Keratinocyte (primary cell): ENCODE measurements around the gene N4BP2L1.

Experiments used
- CTCF ChIP-seq, 3 experiments: IDR thresholded peaks in 1 of 3; conservative IDR thresholded peaks in 1 of 3; optimal IDR thresholded peaks in 1 of 3; 2 replicates in 2 of 3; 3 replicates in 1 of 3; pipeline versions ENCODE3 to v1.5.1; 2011; ENCODE audit warnings: low read length in 3 of 3, mild to moderate bottlenecking in 3 of 3, moderate library complexity in 2 of 3, control low read depth in 1 of 3, inconsistent platforms in 1 of 3; ENCODE audit not compliant: insufficient read depth in 2 of 3; ENCODE audit errors: extremely low read depth in 1 of 3
- EZH2 ChIP-seq: IDR thresholded peaks from one replicate; pipeline ENCODE4 v1.6.1; 2012; ENCODE audit warnings: inconsistent platforms, mild to moderate bottlenecking, low read length, moderate library complexity

GRCh38 chr13:32378012-32378411, 49.9 kb downstream of the N4BP2L1 start:
- TF ChIP-seq CTCF (optimal IDR thresholded peaks at IDR 0.05 in 1 of 3, IDR thresholded peaks at IDR 0.05 in 1 of 3, conservative IDR thresholded peaks at IDR 0.05 in 1 of 3; ENCODE audit: extremely low read depth in 1 of 3, insufficient read depth in 2 of 3, low read length in 3 of 3): no peak
- no peak for TF ChIP-seq EZH2
